IMR-90 (cell line): ENCODE measurements around the gene GPC5. TPM values are rescaled to one million over a fixed set of nuclear protein-coding genes. Genes with fewer than 3 reads are reported as not detected.

ENCODE experiments used
- ATAC-seq: fragments of 200-7000 bp; cut with Tn5 transposase; 2 replicates; pipeline ENCODE4 v1.9.1; 2020; ENCODE audit warnings: low read depth, mild to moderate bottlenecking, moderate library complexity
- BruUV-seq: library from RNA; stranded (reverse); fragments of 400-500 nt; replicated peaks from 2 replicates; lab custom pipeline; 2021; lab: Mats Ljungman, UMichigan
- CTCF ChIA-PET: fragments of 300-600 bp; formaldehyde crosslinking; extraction: SDS; loops from one replicate; lab custom pipeline; 2021; ENCODE audit warnings: antibody characterized with exemption; lab: Yijun Ruan, JAX
- POLR2A ChIA-PET: fragments of 300-600 bp; sonication (Branson Sonifier 250); formaldehyde crosslinking; loops from one replicate; lab custom pipeline; 2022; ENCODE audit warnings: antibody characterized with exemption; ENCODE audit not compliant: unreplicated experiment; lab: Charles Lee
- DNase-seq: peaks from one replicate; pipeline ENCODE4 v3.0.0; 2013
- H2AFZ ChIP-seq: replicated peaks from 2 replicates; pipeline ENCODE3; 2013; ENCODE audit warnings: low read length, mild to moderate bottlenecking; ENCODE audit not compliant: poor library complexity
- H2AK5ac ChIP-seq: 2 replicates; pipeline ENCODE4 v1.6.1; 2013; ENCODE audit warnings: low read depth, low read length, inconsistent platforms
- H2AK9ac ChIP-seq: replicated peaks from 2 replicates; pipeline ENCODE3; 2013; ENCODE audit warnings: mild to moderate bottlenecking, low read depth, low read length, moderate library complexity; ENCODE audit not compliant: poor library complexity
- H2BK120ac ChIP-seq: 2 replicates; pipeline ENCODE4 v1.6.1; 2013; ENCODE audit warnings: low read depth, low read length, inconsistent platforms
- H2BK15ac ChIP-seq: 3 replicates; pipeline ENCODE4 v1.6.1; 2013; ENCODE audit warnings: low read depth, low read length, inconsistent platforms
- H2BK20ac ChIP-seq: 2 replicates; pipeline ENCODE4 v1.6.1; 2013; ENCODE audit warnings: low read depth, mild to moderate bottlenecking, inconsistent platforms, low read length, moderate library complexity
- H2BK5ac ChIP-seq: 2 replicates; pipeline ENCODE4 v1.6.1; 2013; ENCODE audit warnings: mild to moderate bottlenecking, low read depth, low read length, inconsistent platforms; ENCODE audit not compliant: poor library complexity, severe bottlenecking
- H3K14ac ChIP-seq: replicated peaks from 2 replicates; pipeline ENCODE4 v1.6.1; 2013; ENCODE audit warnings: low read depth, low read length, inconsistent platforms
- H3K18ac ChIP-seq: 2 replicates; pipeline ENCODE4 v1.6.1; 2013; ENCODE audit warnings: low read depth, low read length, control low read depth
- H3K23ac ChIP-seq: 2 replicates; pipeline ENCODE4 v1.6.1; 2013; ENCODE audit warnings: low read depth, low read length, inconsistent platforms
- H3K27ac ChIP-seq: 2 replicates; pipeline ENCODE4 v1.5.1; 2013; ENCODE audit warnings: mild to moderate bottlenecking, control low read depth, low read length; ENCODE audit not compliant: insufficient read depth
- H3K27me3 ChIP-seq: 2 replicates; pipeline ENCODE4 v1.6.1; 2013; ENCODE audit warnings: low read length; ENCODE audit not compliant: control insufficient read depth, insufficient read depth
- H3K36me3 ChIP-seq: 2 replicates; pipeline ENCODE4 v1.6.1; 2013; ENCODE audit warnings: low read length, mixed read lengths; ENCODE audit not compliant: control insufficient read depth, insufficient read depth
- H3K4ac ChIP-seq: 2 replicates; pipeline ENCODE4 v1.6.1; 2013; ENCODE audit warnings: low read depth, low read length, inconsistent platforms
- H3K4me1 ChIP-seq: 2 replicates; pipeline ENCODE4 v1.6.1; 2013; ENCODE audit warnings: low read length, mixed read lengths; ENCODE audit not compliant: control insufficient read depth, insufficient read depth
- H3K4me2 ChIP-seq: 2 replicates; pipeline ENCODE4 v1.6.1; 2013; ENCODE audit warnings: low read depth, mild to moderate bottlenecking, control low read depth, low read length, moderate library complexity
- H3K4me3 ChIP-seq: 2 replicates; pipeline ENCODE4 v1.5.1; 2013; ENCODE audit warnings: low read depth, mild to moderate bottlenecking, control low read depth, low read length, moderate library complexity; ENCODE audit not compliant: insufficient read depth
- H3K56ac ChIP-seq: 2 replicates; pipeline ENCODE4 v1.6.1; 2013; ENCODE audit warnings: low read length, inconsistent platforms; ENCODE audit not compliant: insufficient read depth; ENCODE audit errors: extremely low read depth
- H3K79me1 ChIP-seq, 2 experiments: 2 replicates each; pipeline ENCODE4 v1.6.1; 2013; ENCODE audit warnings: low read length in 2 of 2, inconsistent platforms in 1 of 2, low read depth in 1 of 2
- H3K9ac ChIP-seq: 2 replicates; pipeline ENCODE4 v1.6.1; 2013; ENCODE audit warnings: low read depth, low read length, control low read depth
- H3K9me1 ChIP-seq: 2 replicates; pipeline ENCODE4 v1.6.1; 2013; ENCODE audit warnings: low read length, inconsistent platforms; ENCODE audit not compliant: insufficient read depth
- H3K9me3 ChIP-seq: 2 replicates; pipeline ENCODE4 v1.6.1; 2013; ENCODE audit warnings: low read length; ENCODE audit not compliant: control insufficient read depth, insufficient read depth
- H4K20me1 ChIP-seq: 2 replicates; pipeline ENCODE4 v1.6.1; 2013; ENCODE audit warnings: low read length, inconsistent platforms; ENCODE audit not compliant: insufficient read depth
- H4K5ac ChIP-seq: 2 replicates; pipeline ENCODE4 v1.6.1; 2013; ENCODE audit warnings: mild to moderate bottlenecking, low read depth, low read length, control low read depth
- H4K8ac ChIP-seq, 2 experiments: 2 replicates each; pipeline ENCODE4 v1.6.1; 2013; ENCODE audit warnings: low read depth in 2 of 2, low read length in 2 of 2, control low read depth in 1 of 2, inconsistent platforms in 1 of 2
- H4K91ac ChIP-seq: 2 replicates; pipeline ENCODE4 v1.6.1; 2013; ENCODE audit warnings: low read depth, low read length, inconsistent platforms; ENCODE audit not compliant: insufficient read depth
- BHLHE40 ChIP-seq: fragments of 150-350 bp; IDR thresholded peaks from 2 replicates; pipeline ENCODE4 v1.6.1; 2016; ENCODE audit warnings: mild to moderate bottlenecking, low read depth, low read length
- CEBPB ChIP-seq: IDR thresholded peaks from 2 replicates; pipeline ENCODE4 v1.6.1; 2012; ENCODE audit warnings: low read depth, low read length, improper control_type of control experiment
- CHD1 ChIP-seq: IDR thresholded peaks from 2 replicates; pipeline ENCODE4 v1.6.1; 2012; ENCODE audit warnings: low read depth, low read length, improper control_type of control experiment
- MAFK ChIP-seq: IDR thresholded peaks from 2 replicates; pipeline ENCODE4 v1.6.1; 2012; ENCODE audit warnings: low read depth, low read length, improper control_type of control experiment
- MAZ ChIP-seq: IDR thresholded peaks from 2 replicates; pipeline ENCODE4 v1.6.1; 2012; ENCODE audit warnings: low read depth, mild to moderate bottlenecking, low read length, improper control_type of control experiment, moderate library complexity, borderline replicate concordance
- NFE2L2 ChIP-seq: fragments of 150-350 bp; IDR thresholded peaks from 2 replicates; pipeline ENCODE4 v1.6.1; 2016; ENCODE audit warnings: low read depth, mild to moderate bottlenecking, low read length
- POLR2A ChIP-seq: IDR thresholded peaks from 2 replicates; pipeline ENCODE4 v1.6.1; 2012; ENCODE audit warnings: mild to moderate bottlenecking, low read depth, low read length
- RCOR1 ChIP-seq: IDR thresholded peaks from 2 replicates; pipeline ENCODE4 v1.6.1; 2012; ENCODE audit warnings: mild to moderate bottlenecking, low read length, improper control_type of control experiment; ENCODE audit not compliant: insufficient replicate concordance
- RFX5 ChIP-seq: IDR thresholded peaks from 2 replicates; pipeline ENCODE4 v1.8.0; 2012; ENCODE audit warnings: low read depth, mild to moderate bottlenecking, low read length, moderate library complexity
- WGBS, 2 experiments: methylation state at CpG; one replicate each; pipeline versions ENCODE4 v1.1.5 to v1.1.7; 2013; ENCODE audit warnings: missing lambda C conversion rate in 2 of 2; ENCODE audit not compliant: insufficient read length in 1 of 2; ENCODE audit errors: extremely low coverage in 2 of 2; 5-methylcytosine and 5-hydroxymethylcytosine counted together
- dilution Hi-C: fragments of 300-500 bp; cut with HindIII; formaldehyde crosslinking; loops from one replicate; pipeline ENCODE4 v1.14.3; 2018; ENCODE audit warnings: low sequenced_read_pairs; ENCODE audit not compliant: unreplicated experiment
- in situ Hi-C: fragments of 300-500 bp; cut with MboI; formaldehyde crosslinking; loops from 3 replicates; pipeline ENCODE4 v1.14.3; 2019; ENCODE audit warnings: low sequenced_read_pairs, inconsistent platforms, mixed read lengths
- intact Hi-C: fragments of 100-400 bp; cut with micrococcal nuclease; formaldehyde crosslinking; loops from 2 replicates; pipeline ENCODE4 v1.10.0; 2022
- polyA plus RNA-seq, 3 experiments: library from polyadenylated mRNA; depleted of rRNA; stranded (reverse); fragments of >200 nt; gene quantifications; 2 replicates each; pipeline ENCODE4 v1.2.3, GENCODE V29; 2012; ENCODE audit warnings: low replicate concordance in 1 of 3
- total RNA-seq: library from RNA; depleted of rRNA; stranded (reverse); fragments of >200 nt; gene quantifications from 2 replicates; pipeline ENCODE4 v1.2.3, GENCODE V29; 2012
- TF ChIP-seq, protein P1 (sequence below): fragments of 150-350 bp; IDR thresholded peaks from 2 replicates; pipeline ENCODE4 v1.6.1; 2017; ENCODE audit warnings: mild to moderate bottlenecking, antibody characterized with exemption, low read length, low read depth

The GPC5 gene
- total and polyA plus RNA-seq, 2 of the 4 experiments (the other 2 are of a cell fraction) = 0.94 to 1.8 TPM

GRCh38 chr13:92823059-92823458 is 1424.6 kb downstream of the GPC5 start:
- Histone ChIP-seq H2AK9ac (no peak overlapping the region), H3K56ac (no peak overlapping the region), H4K8ac (no peak overlapping the region), H3K4ac (no peak overlapping the region), H3K14ac (no peak overlapping the region), H3K36me3 (no peaks in the 10 kb centered on the region), H3K27ac (no peak overlapping the region), H2BK15ac (no peak overlapping the region), H3K79me1 (no peaks in the 10 kb centered on the region), H3K4me1 (no peaks in the 10 kb centered on the region), H3K4me3 (no peak overlapping the region), H4K5ac (no peak overlapping the region), H2AK5ac (no peak overlapping the region), H3K18ac (no peak overlapping the region), H2BK20ac (no peak overlapping the region), H3K23ac (no peak overlapping the region), H2AFZ (no peak overlapping the region), H3K9me3 (no peaks in the 10 kb centered on the region), H4K20me1 (no peaks in the 10 kb centered on the region), H3K4me2 (no peak overlapping the region), H2BK120ac (no peak overlapping the region), H3K9ac (no peak overlapping the region), H3K27me3 (peaks cover 7% of the 10 kb centered on the region), H4K91ac (no peak overlapping the region), H3K9me1 (no peaks in the 10 kb centered on the region), H2BK5ac (no peak overlapping the region)
- TF ChIP-seq, protein P1, sequence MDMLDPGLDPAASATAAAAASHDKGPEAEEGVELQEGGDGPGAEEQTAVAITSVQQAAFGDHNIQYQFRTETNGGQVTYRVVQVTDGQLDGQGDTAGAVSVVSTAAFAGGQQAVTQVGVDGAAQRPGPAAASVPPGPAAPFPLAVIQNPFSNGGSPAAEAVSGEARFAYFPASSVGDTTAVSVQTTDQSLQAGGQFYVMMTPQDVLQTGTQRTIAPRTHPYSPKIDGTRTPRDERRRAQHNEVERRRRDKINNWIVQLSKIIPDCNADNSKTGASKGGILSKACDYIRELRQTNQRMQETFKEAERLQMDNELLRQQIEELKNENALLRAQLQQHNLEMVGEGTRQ = no peak
- TF ChIP-seq BHLHE40 (no peak), RCOR1 (no peak), POLR2A (no peak), RFX5 (no peak), NFE2L2 (no peak), MAZ (no peak), CEBPB (no peak), MAFK (no peak), CHD1 (no peak)
- no peak for ATAC-seq
- POLR2A ChIA-PET = no interaction called here
- CTCF ChIA-PET = interaction anchor here (0.6 kb wide), 1 partner anchor 22 kb away, joined by 3 read pairs; no protein-coding TSS in a partner anchor
- intact Hi-C loops = no loop called here
- DNase-seq = no peak
- in situ Hi-C loops = no loop called here
- BruUV-seq = no TSS peak
- dilution Hi-C loops = no loop called here
- no CpG with 5 or more reads among the region's 1 CpG for whole genome bisulfite sequencing, 2 experiments
